Iris pigment epithelial cell (primary cell): ENCODE results near the gene RPRML.

Experiments used
- DNase-seq: peaks from one replicate; pipeline ENCODE4 v3.0.0-alpha.2; 2011; ENCODE audit warnings: low read depth

The RPRML gene

GRCh38 chr17:46944931-46945330 is 34.1 kb downstream of the RPRML start:
- no peak for DNase-seq

GRCh38 chr17:46943501-46944393 is 35.3 kb downstream of the RPRML start:
- peak; percentile 28 for DNase-seq

GRCh38 chr17:46943218-46943500 is 35.9 kb downstream of the RPRML start:
- no peak for DNase-seq

- peak; percentile 73 for DNase-seq
Observed at GRCh38 chr17:46942441-46943217, 36.4 kb downstream of the RPRML start.

- DNase-seq = peak; percentile 74
Observed at GRCh38 chr17:46940692-46941404, 38.2 kb downstream of the RPRML start.

GRCh38 chr17:46935658-46936266 is 43.3 kb downstream of the RPRML start:
- DNase-seq = no peak

- DNase-seq = no peak
Observed at GRCh38 chr17:46931596-46931995, 47.5 kb downstream of the RPRML start.

- DNase-seq = no peak
Observed at GRCh38 chr17:46930051-46930450, 49.0 kb downstream of the RPRML start.

- DNase-seq = peak; percentile 71
Observed at GRCh38 chr17:46929413-46929812, 49.6 kb downstream of the RPRML start.

- no peak for DNase-seq
Observed at GRCh38 chr17:46928467-46929261, 50.4 kb downstream of the RPRML start.
